ENCODE results near the gene FAM219B.

FAM219B gene

GRCh38 chr15:74872702-74873035 is 34.0 kb downstream of the FAM219B start:
- no peak for DNase-seq

DNA sequence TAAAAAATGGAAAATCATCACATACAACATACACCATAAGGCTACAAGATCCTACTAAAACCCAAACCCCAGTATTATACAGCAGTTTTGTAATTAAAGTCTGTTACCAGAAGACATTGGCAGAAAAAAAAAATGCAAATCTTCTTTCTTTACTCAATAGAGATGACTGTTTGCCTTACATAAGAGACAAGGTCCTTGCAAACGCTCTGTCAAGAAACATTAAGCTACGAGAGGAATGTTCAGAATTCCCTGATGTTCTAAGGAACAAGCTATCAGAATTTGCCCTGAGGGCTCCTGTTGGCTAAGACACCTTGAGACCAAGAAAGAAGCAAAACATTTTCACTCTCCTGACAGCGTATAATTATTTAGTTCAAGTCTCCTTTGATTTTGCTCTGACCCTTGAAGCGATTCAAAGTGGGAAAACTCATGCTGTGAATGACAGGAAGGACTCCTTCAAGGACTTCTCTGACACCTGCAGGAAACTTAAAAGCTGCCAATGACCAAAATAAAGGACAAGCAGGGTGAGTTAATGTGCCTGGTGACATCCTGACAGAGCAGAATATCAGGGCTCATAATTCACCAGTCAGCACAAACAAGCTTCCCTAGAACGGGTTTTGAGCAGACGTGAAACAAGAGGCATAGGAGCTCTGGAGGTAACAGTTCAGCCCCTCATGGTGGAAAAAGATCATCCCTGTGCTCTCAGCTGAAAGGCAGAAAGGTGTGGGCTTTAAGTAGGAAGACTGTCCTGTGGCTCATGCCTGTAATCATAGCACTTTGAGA is 36.0 kb downstream of the FAM219B start:
- no peak for DNase-seq

DNA sequence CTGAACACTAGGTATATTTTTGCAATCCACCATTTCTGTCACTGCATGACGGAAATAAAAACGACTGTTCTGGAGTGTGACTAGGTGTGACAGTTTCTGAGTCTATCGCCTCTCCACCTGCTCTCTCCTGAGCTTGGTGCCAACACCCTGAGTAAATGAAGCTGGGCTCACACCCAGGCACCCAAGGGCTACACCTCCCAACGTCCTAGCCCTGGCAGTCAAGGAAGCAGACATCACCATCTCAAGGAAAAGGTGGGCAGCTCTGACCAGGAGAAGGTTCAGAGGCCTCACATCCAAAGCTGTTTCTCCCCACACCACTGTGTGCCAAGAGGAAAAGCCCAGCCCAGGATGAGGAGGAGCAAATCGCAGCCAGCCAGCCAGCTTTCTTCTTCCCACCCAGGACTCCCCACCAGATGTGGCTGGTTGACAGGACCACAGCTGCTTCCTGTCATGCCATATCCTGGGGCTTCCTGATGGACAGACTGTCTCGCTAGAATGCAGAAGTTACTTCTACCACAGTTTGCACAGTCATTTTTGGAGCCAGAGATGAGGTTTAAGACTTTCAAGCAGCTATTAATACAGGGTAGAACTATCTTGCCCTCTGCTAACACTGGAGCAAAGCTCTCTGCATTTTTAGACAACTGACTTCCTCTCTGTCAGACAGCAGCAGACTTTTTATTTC is 36.8 kb downstream of the FAM219B start:
- peak; percentile 8 for DNase-seq

- DNase-seq, result no peak
Measured at GRCh38 chr15:74869372-74869725, 37.3 kb downstream of the FAM219B start.

GRCh38 chr15:74868059-74868458 is 38.6 kb downstream of the FAM219B start:
- no peak for DNase-seq

DNA sequence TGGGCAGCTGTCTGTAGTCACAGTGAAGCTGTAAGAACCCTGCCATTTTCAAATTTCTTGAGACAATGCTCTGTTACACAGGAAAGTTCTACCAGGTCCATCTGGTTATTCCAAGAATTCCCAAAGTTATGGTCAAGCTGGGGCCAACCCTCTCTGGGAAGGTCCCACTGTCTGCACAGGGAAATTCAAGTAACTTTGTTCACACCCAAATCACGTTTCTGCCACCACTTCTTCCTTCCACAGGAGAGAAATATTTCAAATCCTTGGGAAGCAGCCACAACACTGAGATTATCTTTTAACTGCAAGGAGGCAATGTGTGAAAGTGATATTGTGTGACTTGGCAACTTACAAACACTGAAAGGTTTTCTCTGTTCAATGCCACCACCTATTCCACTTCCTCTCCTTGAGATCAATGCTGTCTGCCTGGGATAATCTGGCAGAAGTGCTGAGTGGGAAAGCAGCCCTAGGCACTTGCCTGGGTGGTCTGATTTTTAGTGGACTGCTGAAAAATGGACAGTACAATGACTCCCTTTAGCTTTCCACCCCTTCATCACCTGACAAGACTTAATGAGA is 39.1 kb downstream of the FAM219B start:
- no peak for DNase-seq

- peak; percentile 51 for DNase-seq
Measured at GRCh38 chr15:74866090-74866489, 40.6 kb downstream of the FAM219B start.

DNA sequence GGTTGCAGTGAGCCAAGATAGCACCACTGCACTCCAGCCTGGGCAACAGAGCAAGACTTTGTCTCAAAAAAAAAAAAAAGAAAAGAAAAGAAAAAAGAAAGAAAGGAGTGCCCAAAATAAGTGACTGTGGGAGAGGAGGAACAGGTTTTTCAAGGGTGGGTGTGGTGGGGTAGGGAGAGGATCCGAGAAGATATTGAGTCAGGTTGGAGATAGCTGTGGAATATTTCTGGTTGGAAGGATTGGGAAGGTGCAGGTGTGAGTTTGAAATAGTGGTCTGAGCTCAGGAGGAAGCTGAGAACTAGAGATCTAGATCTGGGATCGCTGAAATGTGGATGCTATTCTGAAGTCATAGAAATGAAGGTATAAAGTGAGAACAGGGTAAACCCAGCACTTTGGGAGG is 41.3 kb downstream of the FAM219B start:
- DNase-seq, result no peak

DNA sequence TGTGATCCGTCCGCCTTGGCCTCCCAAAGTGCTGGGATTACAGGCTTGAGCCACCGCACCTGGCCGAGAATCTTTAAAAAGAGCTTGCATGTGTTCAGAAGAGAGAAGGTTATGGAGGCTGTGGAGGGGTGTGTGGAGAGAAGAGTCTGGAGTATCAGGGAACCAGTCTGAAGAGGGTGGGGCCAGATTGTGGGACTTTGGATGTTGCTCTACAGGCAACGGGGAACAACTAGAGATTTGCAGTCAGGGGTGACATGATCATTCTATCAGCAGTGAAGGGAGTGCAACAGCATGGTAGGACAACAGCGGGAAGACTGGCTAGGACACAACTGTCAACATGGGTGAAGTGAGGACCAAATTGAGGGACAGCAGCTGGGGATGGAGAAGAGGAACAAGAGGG is 42.4 kb downstream of the FAM219B start:
- DNase-seq, result no peak

DNA sequence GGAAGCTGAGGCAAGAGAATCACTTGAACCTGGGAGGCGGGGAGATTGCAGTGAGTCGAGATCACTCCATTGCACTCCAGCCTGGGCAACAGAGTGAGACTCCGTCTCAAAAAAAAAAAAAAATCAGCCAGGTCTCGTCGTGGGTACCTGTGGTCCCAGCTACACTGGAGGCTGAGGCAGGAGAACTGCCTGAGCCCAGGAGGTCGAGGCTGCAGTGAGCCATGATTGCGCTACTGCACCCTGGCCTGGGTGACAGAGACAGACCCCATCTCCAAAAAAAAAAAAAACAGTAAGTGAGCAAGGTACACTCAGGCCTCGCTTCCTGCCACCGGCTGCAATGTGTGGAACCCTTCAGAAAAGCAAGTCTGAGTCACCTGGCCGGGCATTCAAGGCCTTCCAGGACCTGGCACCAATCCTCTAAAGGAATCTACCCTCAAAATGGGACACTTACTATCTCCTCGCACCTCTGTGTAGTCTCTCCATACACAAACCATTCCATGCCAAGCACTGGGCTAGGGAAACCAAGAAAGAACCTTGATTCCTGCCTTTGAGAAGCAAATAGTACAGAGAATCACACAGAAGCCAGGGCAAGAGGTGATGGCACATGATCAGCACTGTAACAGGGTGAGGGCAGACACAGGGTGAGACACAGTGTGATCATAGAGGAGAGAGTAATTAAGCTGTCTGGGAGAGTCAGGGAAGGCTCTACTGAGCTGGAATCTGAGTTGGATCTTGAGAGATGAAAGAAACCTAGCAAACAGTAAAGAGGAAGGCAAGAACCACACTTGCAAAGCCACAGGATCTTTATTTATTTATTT is 43.2 kb downstream of the FAM219B start:
- DNase-seq, result no peak

- no peak for DNase-seq
Measured at GRCh38 chr15:74858369-74858740, 48.3 kb downstream of the FAM219B start.

DNA sequence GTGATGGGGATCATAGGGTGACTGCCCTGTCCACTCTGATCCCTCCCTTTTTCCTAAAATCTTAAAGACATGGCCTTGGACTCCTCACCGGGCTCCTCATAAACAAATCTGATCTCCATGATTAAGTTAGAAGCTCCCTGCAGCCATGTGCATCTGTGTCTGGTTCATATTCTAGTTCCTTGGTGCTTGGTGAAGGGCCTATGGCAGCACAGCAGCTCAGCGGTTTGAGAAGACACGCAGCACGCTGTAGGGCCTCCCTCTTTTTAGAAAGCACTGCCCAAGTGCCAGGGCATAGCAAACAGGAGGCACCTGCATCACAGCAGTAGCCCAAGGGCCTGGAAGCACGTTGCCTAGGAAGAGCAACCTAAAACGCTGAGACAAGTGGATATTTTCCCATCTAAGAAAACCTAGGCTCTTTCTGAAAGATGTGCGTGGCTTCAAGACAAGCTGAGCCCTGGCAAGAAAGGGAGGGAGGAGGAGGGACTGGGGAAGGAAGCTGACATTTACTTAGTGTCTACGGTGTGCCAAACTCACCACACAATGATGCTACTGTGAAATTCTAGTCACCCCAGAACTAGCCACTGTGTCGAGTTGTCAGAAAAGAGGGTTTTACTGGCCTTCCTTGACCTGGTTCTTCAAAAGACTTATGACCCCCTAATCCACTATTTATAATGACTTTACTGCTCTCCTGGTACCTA is 48.8 kb downstream of the FAM219B start:
- no peak for DNase-seq

GRCh38 chr15:74857082-74857655 is 49.5 kb downstream of the FAM219B start:
- DNase-seq, result no peak

GRCh38 chr15:74856537-74856936 is 50.1 kb downstream of the FAM219B start:
- no peak for DNase-seq

GRCh38 chr15:74855857-74856256 is 50.8 kb downstream of the FAM219B start:
- no peak for DNase-seq

DNA sequence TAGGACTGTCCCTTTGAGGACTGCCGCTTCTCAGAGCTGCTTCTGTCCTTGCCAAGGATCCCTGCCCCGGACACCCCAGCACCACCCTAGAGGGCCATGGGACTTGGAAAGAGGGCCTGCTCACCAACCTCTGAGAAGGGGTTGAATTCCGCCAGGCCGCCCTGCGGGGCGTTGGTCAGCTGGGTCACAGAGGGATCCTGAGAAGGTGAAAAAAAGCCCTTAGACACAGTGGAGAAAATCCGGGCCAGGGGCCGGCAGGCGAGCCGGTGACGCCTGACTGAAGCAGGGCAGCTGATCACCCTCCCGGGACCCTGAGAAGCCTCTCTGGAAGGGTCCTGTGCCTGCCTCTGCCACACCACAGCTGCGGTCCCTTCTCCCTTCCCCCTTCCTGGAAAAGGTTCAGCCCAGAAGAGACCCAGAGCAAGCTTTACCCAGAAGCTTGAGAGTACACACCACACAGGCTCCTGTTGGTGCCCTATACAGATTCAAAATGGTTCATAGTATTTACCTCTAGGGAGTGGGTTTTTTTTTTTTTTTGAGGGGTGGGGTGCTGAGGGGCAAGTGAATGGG is 52.1 kb downstream of the FAM219B start:
- DNase-seq, result no peak

DNA sequence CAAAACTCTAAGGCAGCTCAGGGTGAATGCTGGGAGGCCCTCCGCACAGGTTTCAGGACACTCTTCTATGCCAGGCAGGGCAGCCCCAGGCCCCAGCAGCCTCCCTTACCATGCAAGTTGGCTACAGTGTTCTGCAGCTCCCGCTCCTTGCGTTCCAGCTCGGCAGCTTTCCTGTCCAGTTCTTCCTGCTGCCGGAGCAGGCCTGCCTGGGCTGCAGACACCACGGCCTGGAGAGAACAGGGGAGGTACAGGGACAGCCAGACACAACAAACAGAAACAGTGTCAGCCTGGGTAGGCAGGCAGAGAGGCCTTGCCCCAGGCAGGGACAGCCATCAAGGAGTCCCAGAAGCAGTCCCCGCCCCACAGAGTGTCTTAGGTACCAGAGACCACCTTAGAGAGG is 54.7 kb downstream of the FAM219B start:
- DNase-seq, result no peak

DNA sequence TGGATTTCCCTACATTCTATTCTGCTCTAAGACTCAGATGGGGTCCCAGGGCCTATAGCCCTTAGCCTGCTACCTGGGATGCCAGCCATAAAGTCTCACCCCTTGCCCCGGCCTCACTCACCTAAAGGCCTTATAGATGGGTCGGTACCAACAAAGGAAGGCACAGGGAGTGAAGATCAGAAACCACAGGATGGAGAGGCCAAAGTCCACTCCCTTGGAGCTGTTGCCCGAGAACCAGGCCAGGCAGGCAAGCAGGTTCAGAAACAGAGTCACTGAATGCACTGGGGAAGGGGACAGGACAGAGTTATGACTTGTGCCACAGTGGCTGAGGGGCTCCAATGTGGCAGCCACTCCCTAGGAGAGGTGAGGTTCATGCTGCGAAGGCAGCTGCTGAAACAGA is 56.3 kb downstream of the FAM219B start:
- no peak for DNase-seq

Data from fibroblast of skin of abdomen (primary cell).